Liver (tissue), 3 donors: ENCODE measurements around the gene ACSL3.

Experiments
- SP1 ChIP-seq: IDR thresholded peaks from 2 replicates; pipeline ENCODE4 v1.6.1; 2018; ENCODE audit warnings: antibody characterized with exemption, mild to moderate bottlenecking
- TF ChIP-seq, protein P1 (sequence below): fragments of 150-350 bp; IDR thresholded peaks from 2 replicates; pipeline ENCODE4 v1.5.1; 2017; ENCODE audit warnings: improper control_type of control experiment, low read depth, low read length; ENCODE audit not compliant: missing input control
- donor health status: healthy.
- donor health status: healthy.

GRCh38 chr2:222864296-222864695, 3.5 kb downstream of the ACSL3 start:
- TF ChIP-seq, protein P1, sequence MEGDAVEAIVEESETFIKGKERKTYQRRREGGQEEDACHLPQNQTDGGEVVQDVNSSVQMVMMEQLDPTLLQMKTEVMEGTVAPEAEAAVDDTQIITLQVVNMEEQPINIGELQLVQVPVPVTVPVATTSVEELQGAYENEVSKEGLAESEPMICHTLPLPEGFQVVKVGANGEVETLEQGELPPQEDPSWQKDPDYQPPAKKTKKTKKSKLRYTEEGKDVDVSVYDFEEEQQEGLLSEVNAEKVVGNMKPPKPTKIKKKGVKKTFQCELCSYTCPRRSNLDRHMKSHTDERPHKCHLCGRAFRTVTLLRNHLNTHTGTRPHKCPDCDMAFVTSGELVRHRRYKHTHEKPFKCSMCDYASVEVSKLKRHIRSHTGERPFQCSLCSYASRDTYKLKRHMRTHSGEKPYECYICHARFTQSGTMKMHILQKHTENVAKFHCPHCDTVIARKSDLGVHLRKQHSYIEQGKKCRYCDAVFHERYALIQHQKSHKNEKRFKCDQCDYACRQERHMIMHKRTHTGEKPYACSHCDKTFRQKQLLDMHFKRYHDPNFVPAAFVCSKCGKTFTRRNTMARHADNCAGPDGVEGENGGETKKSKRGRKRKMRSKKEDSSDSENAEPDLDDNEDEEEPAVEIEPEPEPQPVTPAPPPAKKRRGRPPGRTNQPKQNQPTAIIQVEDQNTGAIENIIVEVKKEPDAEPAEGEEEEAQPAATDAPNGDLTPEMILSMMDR = no peak
- TF ChIP-seq SP1 = no peak
